Measurements from ENCODE around the gene ARHGAP21.

- TF ChIP-seq, protein P1, sequence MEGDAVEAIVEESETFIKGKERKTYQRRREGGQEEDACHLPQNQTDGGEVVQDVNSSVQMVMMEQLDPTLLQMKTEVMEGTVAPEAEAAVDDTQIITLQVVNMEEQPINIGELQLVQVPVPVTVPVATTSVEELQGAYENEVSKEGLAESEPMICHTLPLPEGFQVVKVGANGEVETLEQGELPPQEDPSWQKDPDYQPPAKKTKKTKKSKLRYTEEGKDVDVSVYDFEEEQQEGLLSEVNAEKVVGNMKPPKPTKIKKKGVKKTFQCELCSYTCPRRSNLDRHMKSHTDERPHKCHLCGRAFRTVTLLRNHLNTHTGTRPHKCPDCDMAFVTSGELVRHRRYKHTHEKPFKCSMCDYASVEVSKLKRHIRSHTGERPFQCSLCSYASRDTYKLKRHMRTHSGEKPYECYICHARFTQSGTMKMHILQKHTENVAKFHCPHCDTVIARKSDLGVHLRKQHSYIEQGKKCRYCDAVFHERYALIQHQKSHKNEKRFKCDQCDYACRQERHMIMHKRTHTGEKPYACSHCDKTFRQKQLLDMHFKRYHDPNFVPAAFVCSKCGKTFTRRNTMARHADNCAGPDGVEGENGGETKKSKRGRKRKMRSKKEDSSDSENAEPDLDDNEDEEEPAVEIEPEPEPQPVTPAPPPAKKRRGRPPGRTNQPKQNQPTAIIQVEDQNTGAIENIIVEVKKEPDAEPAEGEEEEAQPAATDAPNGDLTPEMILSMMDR (IDR thresholded peaks at IDR 0.05): no peak
- no peak for TF ChIP-seq POLR2A (IDR thresholded peaks at IDR 0.05)
Measured at GRCh38 chr10:24713086-24713485, 10.6 kb downstream of the ARHGAP21 start.

Data from heart left ventricle (tissue), 13 donors.